ENCODE results near the gene VKORC1.
"Not testable (repeated sequence)": the region's sequence is repeated elsewhere in the genome, so short reads cannot be mapped to it uniquely, and the experiment has no call there.

VKORC1 gene

GRCh38 chr16:31100876-31101641 is 6.5 kb upstream of the VKORC1 start:
- not testable (repeated sequence) for H3K4me3 ChIP-seq (ENCODE audit: extremely low read depth, insufficient read depth, low read length, poor library complexity, severe bottlenecking); H3K9me3 ChIP-seq (ENCODE audit: control insufficient read depth, low read length); H3K4me1 ChIP-seq (ENCODE audit: control insufficient read depth, insufficient read depth, low read length, poor library complexity, severe bottlenecking); H3K36me3 ChIP-seq (ENCODE audit: control insufficient read depth, insufficient read depth, low read length); H3K27ac ChIP-seq (ENCODE audit: low read depth, low read length, severe bottlenecking)
- WGBS, 2 experiments (ENCODE audit: insufficient coverage in 2 of 2), result 55 to 77% methylated on average over 4 to 9 of the region's 13 CpGs

GRCh38 chr16:31099860-31100638 is 5.5 kb upstream of the VKORC1 start:
- Histone ChIP-seq H3K36me3 (ENCODE audit: control insufficient read depth, insufficient read depth, low read length) (no peaks in the 10 kb centered on the region), H3K27ac (ENCODE audit: low read depth, low read length, severe bottlenecking) (no peak overlapping the region), H3K4me3 (ENCODE audit: extremely low read depth, insufficient read depth, low read length, poor library complexity, severe bottlenecking) (no peak overlapping the region), H3K9me3 (ENCODE audit: control insufficient read depth, low read length) (no peaks in the 10 kb centered on the region), H3K4me1 (ENCODE audit: control insufficient read depth, insufficient read depth, low read length, poor library complexity, severe bottlenecking) (no peaks in the 10 kb centered on the region)
- 76 to 81% methylated on average over 4 of the region's 4 CpGs for WGBS, 2 experiments (ENCODE audit: insufficient coverage in 2 of 2)

- H3K9me3 ChIP-seq (ENCODE audit: control insufficient read depth, low read length), result no peaks in the 10 kb centered on the region
- H3K27ac ChIP-seq (ENCODE audit: low read depth, low read length, severe bottlenecking), result peak overlapping the region; percentile 78
- H3K36me3 ChIP-seq (ENCODE audit: control insufficient read depth, insufficient read depth, low read length), result peaks cover 29% of the 10 kb centered on the region
- peaks cover 7% of the 10 kb centered on the region for H3K4me1 ChIP-seq (ENCODE audit: control insufficient read depth, insufficient read depth, low read length, poor library complexity, severe bottlenecking)
- peak overlapping the region; percentile 94 for H3K4me3 ChIP-seq (ENCODE audit: extremely low read depth, insufficient read depth, low read length, poor library complexity, severe bottlenecking)
- 0 to 1% methylated on average over 18 to 20 of the region's 20 CpGs for WGBS, 2 experiments (ENCODE audit: insufficient coverage in 2 of 2)
These were observed 541 bp downstream of the VKORC1 start for GRCh38 chr16:31094088-31094423.

- peaks cover 37% of the 10 kb centered on the region for H3K36me3 ChIP-seq (ENCODE audit: control insufficient read depth, insufficient read depth, low read length)
- H3K4me3 ChIP-seq (ENCODE audit: extremely low read depth, insufficient read depth, low read length, poor library complexity, severe bottlenecking), result peak overlapping the region; percentile 94
- peaks cover 7% of the 10 kb centered on the region for H3K4me1 ChIP-seq (ENCODE audit: control insufficient read depth, insufficient read depth, low read length, poor library complexity, severe bottlenecking)
- no peaks in the 10 kb centered on the region for H3K9me3 ChIP-seq (ENCODE audit: control insufficient read depth, low read length)
- H3K27ac ChIP-seq (ENCODE audit: low read depth, low read length, severe bottlenecking), result no peak overlapping the region
- WGBS, 2 experiments (ENCODE audit: insufficient coverage in 2 of 2), result 29 to 36% methylated on average over 7 to 8 of the region's 17 CpGs
These were observed 1.4 kb downstream of the VKORC1 start for GRCh38 chr16:31093132-31093703.

- Histone ChIP-seq H3K4me3 (ENCODE audit: extremely low read depth, insufficient read depth, low read length, poor library complexity, severe bottlenecking) (no peak overlapping the region), H3K27ac (ENCODE audit: low read depth, low read length, severe bottlenecking) (no peak overlapping the region), H3K4me1 (ENCODE audit: control insufficient read depth, insufficient read depth, low read length, poor library complexity, severe bottlenecking) (peaks cover 7% of the 10 kb centered on the region), H3K36me3 (ENCODE audit: control insufficient read depth, insufficient read depth, low read length) (peaks cover 46% of the 10 kb centered on the region), H3K9me3 (ENCODE audit: control insufficient read depth, low read length) (no peaks in the 10 kb centered on the region)
- 100% methylated on average over 2 to 3 of the region's 5 CpGs for WGBS, 2 experiments (ENCODE audit: insufficient coverage in 2 of 2)
These were observed 2.3 kb downstream of the VKORC1 start for GRCh38 chr16:31092330-31092729.

- peaks cover 7% of the 10 kb centered on the region for H3K4me1 ChIP-seq (ENCODE audit: control insufficient read depth, insufficient read depth, low read length, poor library complexity, severe bottlenecking)
- H3K36me3 ChIP-seq (ENCODE audit: control insufficient read depth, insufficient read depth, low read length), result peaks cover 54% of the 10 kb centered on the region
- WGBS, 2 experiments (ENCODE audit: insufficient coverage in 2 of 2), result 85% methylated on average over 2 of the region's 2 CpGs; no CpG with 5 or more reads in 1 of the 2 experiments
- no peaks in the 10 kb centered on the region for H3K9me3 ChIP-seq (ENCODE audit: control insufficient read depth, low read length)
- no peak overlapping the region for H3K27ac ChIP-seq (ENCODE audit: low read depth, low read length, severe bottlenecking)
- no peak overlapping the region for H3K4me3 ChIP-seq (ENCODE audit: extremely low read depth, insufficient read depth, low read length, poor library complexity, severe bottlenecking)
These were observed 4.1 kb downstream of the VKORC1 start for GRCh38 chr16:31090540-31090939.

GRCh38 chr16:31089199-31089598 is 5.4 kb downstream of the VKORC1 start:
- H3K36me3 ChIP-seq (ENCODE audit: control insufficient read depth, insufficient read depth, low read length), result peaks cover 60% of the 10 kb centered on the region
- H3K4me1 ChIP-seq (ENCODE audit: control insufficient read depth, insufficient read depth, low read length, poor library complexity, severe bottlenecking), result peaks cover 7% of the 10 kb centered on the region
- no peak overlapping the region for H3K4me3 ChIP-seq (ENCODE audit: extremely low read depth, insufficient read depth, low read length, poor library complexity, severe bottlenecking)
- H3K9me3 ChIP-seq (ENCODE audit: control insufficient read depth, low read length), result no peaks in the 10 kb centered on the region
- WGBS, 2 experiments (ENCODE audit: insufficient coverage in 2 of 2), result 96 to 100% methylated on average over 3 of the region's 8 CpGs
- H3K27ac ChIP-seq (ENCODE audit: low read depth, low read length, severe bottlenecking), result no peak overlapping the region

- WGBS, 2 experiments (ENCODE audit: insufficient coverage in 2 of 2), result 90 to 94% methylated on average over 10 to 11 of the region's 15 CpGs
These were observed 6.0 kb downstream of the VKORC1 start, which contains the start of gene PRSS53 for GRCh38 chr16:31088459-31089183. Gene PRSS53 (minus strand): TSS chr16:31088943. CDS start chr16:31088809, 134 bp downstream.

GRCh38 chr16:31087971-31088370 is 6.6 kb downstream of the VKORC1 start:
- H3K9me3 ChIP-seq (ENCODE audit: control insufficient read depth, low read length), result no peaks in the 10 kb centered on the region
- 100% methylated on average over 1 of the region's 5 CpGs for WGBS, 2 experiments (ENCODE audit: insufficient coverage in 2 of 2)
- peaks cover 71% of the 10 kb centered on the region for H3K36me3 ChIP-seq (ENCODE audit: control insufficient read depth, insufficient read depth, low read length)
- H3K4me1 ChIP-seq (ENCODE audit: control insufficient read depth, insufficient read depth, low read length, poor library complexity, severe bottlenecking), result peaks cover 7% of the 10 kb centered on the region
- H3K4me3 ChIP-seq (ENCODE audit: extremely low read depth, insufficient read depth, low read length, poor library complexity, severe bottlenecking), result no peak overlapping the region
- H3K27ac ChIP-seq (ENCODE audit: low read depth, low read length, severe bottlenecking), result no peak overlapping the region

More at GRCh38 chr16:31088459-31089183, 6.0 kb downstream of the VKORC1 start, which contains the start of gene PRSS53:
- Histone ChIP-seq H3K36me3 (ENCODE audit: control insufficient read depth, insufficient read depth, low read length) (peaks cover 65% of the 10 kb centered on the region), H3K4me1 (ENCODE audit: control insufficient read depth, insufficient read depth, low read length, poor library complexity, severe bottlenecking) (peaks cover 7% of the 10 kb centered on the region), H3K9me3 (ENCODE audit: control insufficient read depth, low read length) (no peaks in the 10 kb centered on the region), H3K4me3 (ENCODE audit: extremely low read depth, insufficient read depth, low read length, poor library complexity, severe bottlenecking) (no peak within 1 kb of the TSS), H3K27ac (ENCODE audit: low read depth, low read length, severe bottlenecking) (no peak within 1 kb of the TSS)

- Histone ChIP-seq H3K27ac (ENCODE audit: low read depth, low read length, severe bottlenecking) (peak overlapping the region; percentile 16), H3K36me3 (ENCODE audit: control insufficient read depth, insufficient read depth, low read length) (peaks cover 75% of the 10 kb centered on the region), H3K4me1 (ENCODE audit: control insufficient read depth, insufficient read depth, low read length, poor library complexity, severe bottlenecking) (peaks cover 7% of the 10 kb centered on the region), H3K9me3 (ENCODE audit: control insufficient read depth, low read length) (no peaks in the 10 kb centered on the region), H3K4me3 (ENCODE audit: extremely low read depth, insufficient read depth, low read length, poor library complexity, severe bottlenecking) (no peak overlapping the region)
- WGBS, 2 experiments (ENCODE audit: insufficient coverage in 2 of 2), result 94 to 97% methylated on average over 4 to 7 of the region's 8 CpGs
These were observed 7.1 kb downstream of the VKORC1 start for GRCh38 chr16:31087481-31087880.
